Bronchial epithelial cell (primary cell): ENCODE data around the gene SRMS. TPM values are rescaled to one million over a fixed set of nuclear protein-coding genes. Genes with fewer than 3 reads are reported as not detected.

Experiments
- DNase-seq: peaks from one replicate; pipeline ENCODE4 v3.0.0-alpha.2; 2010; ENCODE audit warnings: low read depth
- FAIRE-seq: peaks from 2 replicates; lab custom pipeline; 2011; peaks lifted over from hg19 to GRCh38; lab: Jason Lieb, UNC
- H3K27me3 ChIP-seq: 2 replicates; pipeline ENCODE4 v1.5.1; 2011; ENCODE audit warnings: low read length; ENCODE audit not compliant: control insufficient read depth, insufficient read depth
- H3K36me3 ChIP-seq: 2 replicates; pipeline ENCODE4 v1.5.1; 2011; ENCODE audit warnings: low read length; ENCODE audit not compliant: control insufficient read depth, insufficient read depth
- H3K4me3 ChIP-seq: 2 replicates; pipeline ENCODE4 v1.5.1; 2011; ENCODE audit warnings: mild to moderate bottlenecking, low read depth, low read length, control low read depth
- total RNA-seq: library from RNA; depleted of rRNA; stranded (reverse); fragments of >200 nt; gene quantifications from 2 replicates; pipeline ENCODE4 v1.2.1, GENCODE V29; 2014
- TF ChIP-seq, protein P1 (sequence below): IDR thresholded peaks from 2 replicates; pipeline ENCODE4 v1.5.1; 2011; ENCODE audit warnings: mild to moderate bottlenecking, moderate library complexity, low read length, control low read depth, inconsistent platforms; ENCODE audit not compliant: insufficient read depth, severe bottlenecking

SRMS gene
- total RNA-seq, 1 donor from 2014 or later, result 0.79 TPM

GRCh38 chr20:63500902-63501817 is 46.4 kb downstream of the SRMS start:
- peaks cover 15% of the 10 kb centered on the region for H3K27me3 ChIP-seq
- no peak overlapping the region for H3K4me3 ChIP-seq
- no peak for FAIRE-seq
- TF ChIP-seq, protein P1, sequence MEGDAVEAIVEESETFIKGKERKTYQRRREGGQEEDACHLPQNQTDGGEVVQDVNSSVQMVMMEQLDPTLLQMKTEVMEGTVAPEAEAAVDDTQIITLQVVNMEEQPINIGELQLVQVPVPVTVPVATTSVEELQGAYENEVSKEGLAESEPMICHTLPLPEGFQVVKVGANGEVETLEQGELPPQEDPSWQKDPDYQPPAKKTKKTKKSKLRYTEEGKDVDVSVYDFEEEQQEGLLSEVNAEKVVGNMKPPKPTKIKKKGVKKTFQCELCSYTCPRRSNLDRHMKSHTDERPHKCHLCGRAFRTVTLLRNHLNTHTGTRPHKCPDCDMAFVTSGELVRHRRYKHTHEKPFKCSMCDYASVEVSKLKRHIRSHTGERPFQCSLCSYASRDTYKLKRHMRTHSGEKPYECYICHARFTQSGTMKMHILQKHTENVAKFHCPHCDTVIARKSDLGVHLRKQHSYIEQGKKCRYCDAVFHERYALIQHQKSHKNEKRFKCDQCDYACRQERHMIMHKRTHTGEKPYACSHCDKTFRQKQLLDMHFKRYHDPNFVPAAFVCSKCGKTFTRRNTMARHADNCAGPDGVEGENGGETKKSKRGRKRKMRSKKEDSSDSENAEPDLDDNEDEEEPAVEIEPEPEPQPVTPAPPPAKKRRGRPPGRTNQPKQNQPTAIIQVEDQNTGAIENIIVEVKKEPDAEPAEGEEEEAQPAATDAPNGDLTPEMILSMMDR, result no peak
- DNase-seq, result peak; percentile 3
- H3K36me3 ChIP-seq, result no peaks in the 10 kb centered on the region

GRCh38 chr20:63500151-63500901 is 47.2 kb downstream of the SRMS start:
- no peak for DNase-seq
- Histone ChIP-seq H3K4me3 (no peak overlapping the region), H3K36me3 (no peaks in the 10 kb centered on the region), H3K27me3 (peaks cover 15% of the 10 kb centered on the region)
- FAIRE-seq, result no peak
- TF ChIP-seq, protein P1, result no peak

DNA sequence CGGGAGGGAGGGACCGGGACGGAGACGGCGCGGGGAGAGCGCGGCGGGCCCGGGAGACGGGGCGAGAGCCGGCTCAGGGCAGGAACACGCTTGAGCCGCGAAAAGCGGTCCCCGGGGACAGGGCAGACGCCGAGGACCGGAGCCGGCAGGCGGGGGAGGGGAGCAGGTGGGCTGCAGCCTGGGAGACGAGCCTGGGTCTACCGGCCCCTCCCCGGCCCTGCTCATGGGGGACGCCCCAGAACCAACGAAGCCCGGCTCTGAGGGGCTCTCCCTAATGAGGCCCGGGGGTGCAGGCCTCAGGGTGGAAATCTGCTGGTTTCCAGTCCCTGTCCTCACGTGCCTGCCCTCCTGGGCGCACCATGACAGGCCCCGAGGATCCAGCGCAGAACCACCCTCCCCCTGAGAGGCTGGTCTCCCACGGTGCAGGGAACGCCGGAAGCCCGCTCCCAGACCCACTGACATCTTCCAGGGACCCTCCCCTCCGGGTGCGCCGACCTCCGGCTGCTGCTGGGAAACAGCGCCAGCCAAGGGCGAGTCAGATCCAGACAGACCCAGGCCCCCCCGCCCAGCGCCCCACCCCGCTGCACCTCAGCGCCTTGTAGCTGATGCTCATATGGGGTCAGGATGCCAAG is 48.1 kb downstream of the SRMS start:
- H3K36me3 ChIP-seq, result no peaks in the 10 kb centered on the region
- DNase-seq, result no peak
- TF ChIP-seq, protein P1, result no peak
- peaks cover 15% of the 10 kb centered on the region for H3K27me3 ChIP-seq
- FAIRE-seq, result no peak
- no peak overlapping the region for H3K4me3 ChIP-seq

DNA sequence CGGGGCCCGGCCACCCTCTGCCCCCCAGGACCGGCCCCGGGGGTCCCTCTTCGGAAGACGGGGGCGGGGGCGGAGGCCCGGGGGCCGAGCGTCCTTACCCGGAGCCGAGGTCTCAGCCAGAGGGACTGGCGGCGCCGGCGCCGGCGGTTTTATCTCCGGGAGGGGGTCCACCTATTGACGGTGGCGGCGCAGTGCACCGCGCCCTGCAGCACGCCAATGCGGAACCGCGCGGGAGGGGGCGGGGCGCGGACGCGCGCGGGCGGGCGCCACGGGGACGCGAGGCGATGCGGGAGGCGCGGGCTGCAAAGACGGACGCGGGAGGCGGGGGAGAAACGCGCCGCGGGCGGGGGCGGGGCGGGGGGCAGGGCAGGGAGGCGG is 48.6 kb downstream of the SRMS start, which contains the start of gene EEF1A2:
EEF1A2 (minus strand) TSS at position 124 of the 378 bp plus-strand sequence. CDS start 1,320 bp downstream, outside the sequence.
- H3K4me3 ChIP-seq, result no peak within 1 kb of the TSS
- H3K36me3 ChIP-seq, result no peaks in the 10 kb centered on the region
- H3K27me3 ChIP-seq, result peaks cover 15% of the 10 kb centered on the region
- FAIRE-seq, result no peak
- no peak for DNase-seq
- TF ChIP-seq, protein P1, result no peak

DNA sequence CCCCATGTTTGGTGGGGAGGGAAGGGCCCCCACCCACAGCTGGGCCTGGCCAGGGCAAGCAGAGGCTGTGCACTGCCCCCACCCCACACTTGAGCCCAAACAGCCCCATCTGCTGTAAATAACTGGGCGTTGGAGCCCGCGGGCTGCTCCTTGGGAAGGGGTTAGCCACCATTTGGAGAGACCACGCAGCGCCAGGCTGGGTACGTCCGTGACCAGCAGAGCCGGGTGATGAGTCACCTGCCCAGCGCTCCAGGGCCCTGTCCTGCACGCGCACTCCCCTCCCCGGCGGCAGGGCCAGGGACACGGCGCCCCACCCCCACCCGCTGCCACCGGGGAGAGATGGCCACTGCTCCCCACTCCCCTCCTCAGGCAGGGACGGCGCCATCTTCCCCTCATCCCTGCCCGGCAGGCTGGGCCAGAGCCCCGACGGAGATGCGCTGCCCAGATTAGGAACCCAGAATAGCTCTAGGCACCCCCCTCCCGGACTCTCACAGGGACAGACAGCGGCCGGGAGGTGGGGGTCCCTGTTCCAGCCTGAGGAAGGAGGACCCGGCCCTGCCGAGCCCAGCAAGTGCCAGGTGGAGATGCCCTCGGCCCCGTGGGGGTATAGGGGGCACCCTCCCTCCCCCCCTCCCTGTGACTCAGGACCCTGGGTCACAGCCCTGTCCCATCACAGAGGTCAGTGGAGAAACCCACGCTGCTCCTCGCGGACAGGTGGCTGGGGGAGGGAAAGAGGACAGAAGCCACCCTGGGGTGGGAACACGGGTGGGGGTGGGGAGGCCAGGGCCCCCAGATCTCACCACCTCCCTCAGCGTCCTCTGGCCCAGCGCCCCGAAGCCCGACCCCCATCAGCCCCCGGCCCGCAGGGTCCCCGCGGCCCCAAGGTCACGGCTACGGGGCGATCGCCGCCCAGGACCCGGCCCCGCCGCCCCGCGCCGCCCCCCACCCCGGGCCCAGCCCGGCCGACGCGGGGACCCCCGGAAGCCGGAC is 49.3 kb downstream of the SRMS start:
- H3K4me3 ChIP-seq, result no peak overlapping the region
- TF ChIP-seq, protein P1, result no peak
- DNase-seq, result peak; percentile 22
- no peaks in the 10 kb centered on the region for H3K36me3 ChIP-seq
- peaks cover 15% of the 10 kb centered on the region for H3K27me3 ChIP-seq
- no peak for FAIRE-seq
